Endodermal cell (in vitro differentiated cells): ENCODE data around the gene ODF4. TPM values are rescaled to one million over a fixed set of nuclear protein-coding genes. Genes with fewer than 3 reads are reported as not detected.

Experiments
- DNase-seq: peaks from one replicate; pipeline ENCODE4 v3.0.0-alpha.2; 2017
- H3K27ac ChIP-seq: 2 replicates; pipeline ENCODE4 v1.5.1; 2013; ENCODE audit warnings: mild to moderate bottlenecking, low read depth, low read length, moderate library complexity
- H3K27me3 ChIP-seq: 2 replicates; pipeline ENCODE4 v1.6.1; 2013; ENCODE audit warnings: mild to moderate bottlenecking, low read length, moderate library complexity; ENCODE audit not compliant: insufficient read depth, control insufficient read depth, poor library complexity, severe bottlenecking
- H3K36me3 ChIP-seq: 2 replicates; pipeline ENCODE4 v1.7.0; 2013; ENCODE audit warnings: mild to moderate bottlenecking, low read length, moderate library complexity; ENCODE audit not compliant: control insufficient read depth, insufficient read depth
- H3K4me1 ChIP-seq: one replicate; pipeline ENCODE4 v1.7.0; 2013; ENCODE audit warnings: low read length; ENCODE audit not compliant: control insufficient read depth, insufficient read depth
- H3K4me3 ChIP-seq: 2 replicates; pipeline ENCODE4 v1.5.1; 2013; ENCODE audit warnings: mild to moderate bottlenecking, low read length, moderate library complexity
- H3K9ac ChIP-seq: 2 replicates; pipeline ENCODE4 v1.6.1; 2013; ENCODE audit warnings: mild to moderate bottlenecking, low read length, moderate library complexity; ENCODE audit not compliant: poor library complexity, severe bottlenecking; ENCODE audit errors: extremely low read depth
- H3K9me3 ChIP-seq: 2 replicates; pipeline ENCODE4 v1.6.1; 2013; ENCODE audit warnings: mild to moderate bottlenecking, low read length, moderate library complexity; ENCODE audit not compliant: control insufficient read depth
- H3K27ac Mint-ChIP-seq: 2 replicates; pipeline ENCODE4 v1.8.0; 2020; ENCODE audit warnings: mixed read lengths
- H3K27me3 Mint-ChIP-seq: 2 replicates; pipeline ENCODE4 v1.8.0; 2021; ENCODE audit warnings: mild to moderate bottlenecking, mixed read lengths; ENCODE audit not compliant: insufficient read depth
- H3K36me3 Mint-ChIP-seq: 2 replicates; pipeline ENCODE4 v1.8.0; 2020; ENCODE audit warnings: low read depth, mixed read lengths
- H3K4me1 Mint-ChIP-seq: 2 replicates; pipeline ENCODE4 v1.8.0; 2020; ENCODE audit warnings: mixed read lengths
- H3K4me3 Mint-ChIP-seq: 2 replicates; pipeline ENCODE4 v1.8.0; 2020; ENCODE audit warnings: mild to moderate bottlenecking, moderate library complexity, mixed read lengths
- H3K9me3 Mint-ChIP-seq: 2 replicates; pipeline ENCODE4 v1.8.0; 2020; ENCODE audit warnings: mild to moderate bottlenecking, mixed read lengths
- CTCF ChIP-seq: fragments of 200-600 bp; sonication (generic); conservative IDR thresholded peaks from 2 replicates; pipeline ENCODE4 v1.5.0; 2021; ENCODE audit warnings: antibody characterized with exemption, mild to moderate bottlenecking
- WGBS, 2 experiments: methylation state at CpG; one replicate each; pipeline versions ENCODE4 v1.1.5 to v1.1.7; 2013; ENCODE audit warnings: missing lambda C conversion rate in 2 of 2, mixed read lengths in 1 of 2; ENCODE audit not compliant: insufficient coverage in 1 of 2, insufficient read length in 1 of 2; 5-methylcytosine and 5-hydroxymethylcytosine counted together
- total RNA-seq, 2 donors: library from RNA; stranded (reverse); fragmentation: NEBNext Ultra II Directional in 1 of 2; extraction: Animal tissue kit (Norgen Biotek cat#: 25700) in 1 of 2; gene quantifications; 2 replicates in 1 of 2; 3 replicates in 1 of 2; pipeline ENCODE4 v1.2.1, GENCODE V29; 2021

ODF4 gene
- total RNA-seq, 2 donors from 2014 or later = not detected

GRCh38 chr17:8387914-8388651 lies 48.4 kb downstream of the ODF4 start:
- no peak for DNase-seq
- Mint-ChIP-seq H3K36me3 (no peaks in the 10 kb centered on the region), H3K9me3 (no peaks in the 10 kb centered on the region), H3K4me1 (peaks cover 28% of the 10 kb centered on the region), H3K27me3 (no peaks in the 10 kb centered on the region), H3K27ac (no peak overlapping the region), H3K4me3 (no peak overlapping the region)
- Histone ChIP-seq H3K27me3 (no peaks in the 10 kb centered on the region), H3K4me3 (no peak overlapping the region), H3K27ac (no peak overlapping the region), H3K9me3 (no peaks in the 10 kb centered on the region), H3K9ac (no peak overlapping the region), H3K4me1 (peaks cover 5% of the 10 kb centered on the region), H3K36me3 (no peaks in the 10 kb centered on the region)
- 91 to 98% methylated on average over 6 to 7 of the region's 7 CpGs for WGBS, 2 experiments
- no peak for TF ChIP-seq CTCF

- Histone ChIP-seq H3K27me3 (peaks cover 11% of the 10 kb centered on the region), H3K4me3 (no peak overlapping the region), H3K27ac (no peak overlapping the region), H3K4me1 (no peaks in the 10 kb centered on the region), H3K36me3 (no peaks in the 10 kb centered on the region), H3K9me3 (no peaks in the 10 kb centered on the region), H3K9ac (no peak overlapping the region)
- Mint-ChIP-seq H3K4me3 (no peak overlapping the region), H3K4me1 (peaks cover 14% of the 10 kb centered on the region), H3K36me3 (no peaks in the 10 kb centered on the region), H3K27ac (no peak overlapping the region), H3K27me3 (peaks cover 8% of the 10 kb centered on the region), H3K9me3 (no peaks in the 10 kb centered on the region)
- WGBS, 2 experiments = 74% methylated on average over 3 to 9 of the region's 9 CpGs
- TF ChIP-seq CTCF = no peak
- DNase-seq = peak; percentile 82
These were observed 52.1 kb downstream of the ODF4 start for GRCh38 chr17:8391711-8392110.

GRCh38 chr17:8392274-8392673 lies 52.6 kb downstream of the ODF4 start:
- no peak for TF ChIP-seq CTCF
- 86 to 90% methylated on average over 7 to 18 of the region's 18 CpGs for WGBS, 2 experiments
- H3K9ac ChIP-seq = no peak overlapping the region
- H3K4me3 ChIP-seq = no peak overlapping the region
- Mint-ChIP-seq H3K36me3 (no peaks in the 10 kb centered on the region), H3K4me3 (no peak overlapping the region), H3K27me3 (peaks cover 12% of the 10 kb centered on the region), H3K4me1 (peaks cover 11% of the 10 kb centered on the region), H3K9me3 (no peaks in the 10 kb centered on the region), H3K27ac (no peak overlapping the region)
- H3K36me3 ChIP-seq = no peaks in the 10 kb centered on the region
- H3K27me3 ChIP-seq = peaks cover 13% of the 10 kb centered on the region
- DNase-seq = peak; percentile 72
- H3K9me3 ChIP-seq = no peaks in the 10 kb centered on the region
- H3K4me1 ChIP-seq = peaks cover 3% of the 10 kb centered on the region
- H3K27ac ChIP-seq = no peak overlapping the region
